ENCODE results near the gene GOLGA6D.

GOLGA6D gene

DNA sequence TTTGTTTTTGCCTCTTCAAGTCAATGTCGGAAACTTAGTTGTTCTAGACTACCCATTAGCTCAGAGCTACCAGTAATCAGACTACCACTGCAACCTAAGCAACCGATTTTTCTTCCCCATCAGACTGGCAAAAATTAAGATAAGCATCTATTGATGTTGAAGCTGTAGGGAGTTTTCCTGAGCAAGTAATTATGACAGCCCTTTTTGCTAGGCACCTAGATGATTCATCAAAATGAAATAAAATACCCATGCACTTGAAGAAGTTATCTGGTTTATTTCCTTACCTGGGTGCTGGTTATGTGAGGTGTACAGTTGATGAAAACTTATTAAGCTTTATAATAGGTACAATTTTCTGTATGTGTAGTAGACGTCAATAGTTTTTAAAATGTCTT is 52.7 kb downstream of the GOLGA6D start:
- Histone ChIP-seq H3K27me3 (replicated peaks; ENCODE audit: insufficient read depth, low read length) (no peaks in the 10 kb centered on the region), H3K4me2 (ENCODE audit: low read depth, low read length) (peak overlapping the region; percentile 84), H3K4me3 (ENCODE audit: low read length) (peak overlapping the region; percentile 83), H2AFZ (ENCODE audit: low read length) (peak overlapping the region; percentile 80), H3K27ac (ENCODE audit: low read length) (no peak overlapping the region), H3K36me3 (replicated peaks; ENCODE audit: insufficient read depth, low read length) (no peaks in the 10 kb centered on the region), H3K9me2 (replicated peaks; ENCODE audit: insufficient read depth, low read length) (no peaks in the 10 kb centered on the region), H3K79me2 (ENCODE audit: low read length) (peaks cover 13% of the 10 kb centered on the region), H3F3A (ENCODE audit: insufficient read depth, low read length) (peaks cover 14% of the 10 kb centered on the region), H3K9me3 (replicated peaks; ENCODE audit: insufficient read depth, low read length) (no peaks in the 10 kb centered on the region), H3K4me1 (ENCODE audit: low read length) (peaks cover 10% of the 10 kb centered on the region; the same call in 1 of the 2 replicates), H3K9ac (ENCODE audit: low read length) (peak overlapping the region; percentile 81; the same call in 1 of the 2 replicates), H4K20me1 (ENCODE audit: insufficient read depth, low read length) (no peaks in the 10 kb centered on the region)
- no peak for DNase-seq
- no peak for TF ChIP-seq EZH2 (optimal IDR thresholded peaks at IDR 0.05; ENCODE audit: low read depth, low read length)
- TF ChIP-seq, protein P1, sequence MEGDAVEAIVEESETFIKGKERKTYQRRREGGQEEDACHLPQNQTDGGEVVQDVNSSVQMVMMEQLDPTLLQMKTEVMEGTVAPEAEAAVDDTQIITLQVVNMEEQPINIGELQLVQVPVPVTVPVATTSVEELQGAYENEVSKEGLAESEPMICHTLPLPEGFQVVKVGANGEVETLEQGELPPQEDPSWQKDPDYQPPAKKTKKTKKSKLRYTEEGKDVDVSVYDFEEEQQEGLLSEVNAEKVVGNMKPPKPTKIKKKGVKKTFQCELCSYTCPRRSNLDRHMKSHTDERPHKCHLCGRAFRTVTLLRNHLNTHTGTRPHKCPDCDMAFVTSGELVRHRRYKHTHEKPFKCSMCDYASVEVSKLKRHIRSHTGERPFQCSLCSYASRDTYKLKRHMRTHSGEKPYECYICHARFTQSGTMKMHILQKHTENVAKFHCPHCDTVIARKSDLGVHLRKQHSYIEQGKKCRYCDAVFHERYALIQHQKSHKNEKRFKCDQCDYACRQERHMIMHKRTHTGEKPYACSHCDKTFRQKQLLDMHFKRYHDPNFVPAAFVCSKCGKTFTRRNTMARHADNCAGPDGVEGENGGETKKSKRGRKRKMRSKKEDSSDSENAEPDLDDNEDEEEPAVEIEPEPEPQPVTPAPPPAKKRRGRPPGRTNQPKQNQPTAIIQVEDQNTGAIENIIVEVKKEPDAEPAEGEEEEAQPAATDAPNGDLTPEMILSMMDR (IDR thresholded peaks at IDR 0.05; ENCODE audit: low read length): no peak
- TF ChIP-seq EZH2phosphoT487 (IDR thresholded peaks at IDR 0.05; ENCODE audit: low read length): no peak

DNA sequence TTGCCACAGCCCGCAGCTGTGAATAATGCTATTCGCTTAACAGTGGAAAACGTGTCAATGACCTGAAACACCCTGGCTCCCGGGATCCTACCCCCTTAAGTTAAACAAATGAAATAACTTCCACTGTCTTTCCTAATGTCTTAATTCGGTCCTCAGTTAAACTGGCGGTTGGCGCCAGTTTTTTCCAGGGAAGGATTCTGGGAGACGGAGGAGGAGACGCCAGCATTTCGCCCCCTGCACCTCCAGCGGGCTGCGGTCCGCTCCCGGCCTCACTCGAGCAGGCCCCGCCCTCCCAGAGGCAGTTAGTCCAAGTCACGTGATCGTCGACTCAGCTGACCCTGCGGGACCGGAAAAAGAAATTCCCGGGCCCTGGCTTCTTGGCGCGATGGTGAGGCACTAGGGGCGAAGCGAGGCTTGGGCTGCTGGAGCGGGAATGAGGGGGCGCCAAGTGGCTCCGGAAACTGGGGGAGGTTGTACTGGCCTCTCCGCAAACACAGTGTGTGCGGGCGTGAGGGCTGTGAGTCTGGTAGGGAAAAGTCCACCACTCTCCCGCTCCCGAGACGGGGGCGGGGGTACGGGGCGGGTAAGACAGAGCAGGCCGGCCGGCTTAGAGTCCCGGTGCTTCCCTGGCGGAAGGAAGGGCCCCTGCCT is 53.2 kb downstream of the GOLGA6D start, which contains the start of gene COMMD4:
Gene COMMD4, plus strand, starts transcription at position 359 of the 651 bp plus-strand sequence. Its CDS starts 27 bp downstream, at position 386.
- Histone ChIP-seq H3K9me2 (replicated peaks; ENCODE audit: insufficient read depth, low read length) (no peaks in the 10 kb centered on the region), H3K4me1 (ENCODE audit: low read length) (peaks cover 10% of the 10 kb centered on the region; the same call in 1 of the 2 replicates), H4K20me1 (ENCODE audit: insufficient read depth, low read length) (no peaks in the 10 kb centered on the region), H2AFZ (ENCODE audit: low read length) (peak within 1 kb of the TSS; percentile 80), H3K9ac (ENCODE audit: low read length) (peak within 1 kb of the TSS; percentile 81), H3K79me2 (ENCODE audit: low read length) (peaks cover 13% of the 10 kb centered on the region), H3K4me2 (ENCODE audit: low read depth, low read length) (peak within 1 kb of the TSS; percentile 84), H3K27me3 (replicated peaks; ENCODE audit: insufficient read depth, low read length) (no peaks in the 10 kb centered on the region), H3K9me3 (replicated peaks; ENCODE audit: insufficient read depth, low read length) (no peaks in the 10 kb centered on the region), H3K27ac (ENCODE audit: low read length) (no peak within 1 kb of the TSS), H3K4me3 (ENCODE audit: low read length) (peak within 1 kb of the TSS; percentile 83), H3F3A (ENCODE audit: insufficient read depth, low read length) (peaks cover 14% of the 10 kb centered on the region), H3K36me3 (replicated peaks; ENCODE audit: insufficient read depth, low read length) (no peaks in the 10 kb centered on the region)
- peak; percentile 93 for DNase-seq
- TF ChIP-seq, protein P1 (IDR thresholded peaks at IDR 0.05; ENCODE audit: low read length): no peak
- TF ChIP-seq EZH2 (optimal IDR thresholded peaks at IDR 0.05; ENCODE audit: low read depth, low read length) (no peak), EZH2phosphoT487 (IDR thresholded peaks at IDR 0.05; ENCODE audit: low read length) (no peak)

DNA sequence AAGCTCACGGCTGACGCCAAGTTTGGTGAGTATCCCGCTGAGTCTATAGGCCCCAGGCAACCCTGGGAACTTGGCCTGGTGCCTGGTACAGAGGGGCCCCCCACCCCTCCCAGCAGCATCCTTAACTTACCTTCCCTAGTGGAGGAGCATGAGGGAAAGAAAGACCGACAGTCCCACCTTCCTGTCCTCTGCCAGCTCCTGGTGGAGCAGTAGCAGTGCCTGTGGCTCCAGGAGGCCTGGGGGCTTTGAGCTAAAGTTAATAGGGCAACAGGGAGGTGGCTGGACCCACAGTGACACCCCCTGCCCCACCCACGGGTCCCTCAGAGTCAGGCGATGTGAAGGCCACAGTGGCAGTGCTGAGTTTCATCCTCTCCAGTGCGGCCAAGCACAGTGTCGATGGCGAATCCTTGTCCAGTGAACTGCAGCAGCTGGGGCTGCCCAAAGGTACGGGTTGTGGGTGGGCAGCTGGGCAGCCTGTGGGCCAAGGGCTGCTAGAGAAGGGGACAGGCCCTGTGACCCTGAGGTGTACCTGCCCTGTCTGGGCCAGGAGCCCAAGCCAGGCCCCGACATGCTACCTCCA is 56.1 kb downstream of the GOLGA6D start:
- Histone ChIP-seq H3K9me3 (replicated peaks; ENCODE audit: insufficient read depth, low read length) (no peaks in the 10 kb centered on the region), H3K9ac (ENCODE audit: low read length) (no peak overlapping the region), H2AFZ (ENCODE audit: low read length) (no peak overlapping the region), H3K4me2 (ENCODE audit: low read depth, low read length) (no peak overlapping the region), H4K20me1 (ENCODE audit: insufficient read depth, low read length) (no peaks in the 10 kb centered on the region), H3K4me3 (ENCODE audit: low read length) (no peak overlapping the region), H3K27me3 (replicated peaks; ENCODE audit: insufficient read depth, low read length) (no peaks in the 10 kb centered on the region), H3F3A (ENCODE audit: insufficient read depth, low read length) (peaks cover 9% of the 10 kb centered on the region), H3K79me2 (ENCODE audit: low read length) (peaks cover 13% of the 10 kb centered on the region), H3K36me3 (replicated peaks; ENCODE audit: insufficient read depth, low read length) (no peaks in the 10 kb centered on the region), H3K9me2 (replicated peaks; ENCODE audit: insufficient read depth, low read length) (no peaks in the 10 kb centered on the region), H3K27ac (ENCODE audit: low read length) (no peak overlapping the region), H3K4me1 (ENCODE audit: low read length) (peaks cover 10% of the 10 kb centered on the region; the same call in 1 of the 2 replicates)
- DNase-seq: no peak
- TF ChIP-seq EZH2 (optimal IDR thresholded peaks at IDR 0.05; ENCODE audit: low read depth, low read length) (no peak), EZH2phosphoT487 (IDR thresholded peaks at IDR 0.05; ENCODE audit: low read length) (no peak)
- TF ChIP-seq, protein P1 (IDR thresholded peaks at IDR 0.05; ENCODE audit: low read length): no peak

All from MM.1S (cell line).